Measurements from ENCODE around the gene GRB14.
A peak's percentile ranks its signal among the peaks of the same experiment; 100 is the strongest.

The GRB14 gene

DNA sequence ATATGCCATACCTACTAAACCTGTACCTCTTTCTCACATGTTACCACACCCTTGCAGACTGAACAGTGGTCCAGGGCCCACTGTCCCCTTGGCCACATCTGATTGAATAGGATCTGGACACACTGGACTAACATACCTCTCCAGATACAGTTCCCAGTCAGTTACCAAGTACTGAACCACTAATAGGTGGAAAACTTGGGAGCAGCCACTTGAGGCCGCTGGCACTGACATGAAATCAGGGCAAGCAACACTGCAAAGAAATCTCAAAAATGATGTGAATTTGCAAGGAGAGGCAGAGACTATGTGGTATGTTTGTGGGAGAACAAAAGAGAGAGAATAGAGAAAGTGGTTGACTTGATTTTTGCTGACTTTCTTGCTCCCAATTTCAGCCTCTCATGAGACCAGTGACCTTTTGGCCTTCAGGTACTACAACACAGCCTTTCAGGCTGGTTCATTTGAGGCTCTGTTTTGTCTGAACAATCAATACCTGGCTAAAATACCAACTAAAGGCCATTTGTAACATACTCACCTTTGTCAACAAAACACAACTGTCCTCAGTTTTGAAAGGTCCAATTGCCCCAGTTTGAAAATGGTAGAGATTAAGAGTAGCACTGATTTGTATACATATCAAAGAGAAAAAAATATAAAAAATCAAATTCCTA is 7.8 kb downstream of the GRB14 start:
- no peak for DNase-seq (ENCODE audit: low read depth in 2 of 2)

- DNase-seq (ENCODE audit: low read depth in 2 of 2): no peak
Observed at GRCh38 chr2:164609790-164610189, 11.5 kb downstream of the GRB14 start.

DNA sequence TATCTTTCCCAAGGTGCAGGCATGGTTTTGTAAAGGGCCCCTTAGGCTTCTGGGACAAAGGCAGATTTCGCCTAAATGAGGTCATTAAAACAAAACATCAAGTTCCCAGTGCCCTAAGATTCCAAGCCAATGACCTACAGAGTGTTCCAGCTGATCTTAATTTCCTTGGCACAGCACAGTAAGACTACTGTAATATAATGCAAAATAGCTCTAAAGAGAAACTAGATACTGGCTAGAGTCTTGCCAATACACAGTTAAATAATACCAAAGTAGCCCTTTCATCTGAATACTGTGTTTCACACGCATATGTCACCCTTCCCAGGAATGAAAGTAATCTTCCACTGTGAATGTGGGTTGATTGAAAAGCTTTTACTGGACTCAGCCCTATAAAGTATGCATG is 14.7 kb downstream of the GRB14 start:
- peak in 1 of 2 experiments; percentile 3 for DNase-seq (ENCODE audit: low read depth in 2 of 2)

GRCh38 chr2:164605295-164605694 is 16.0 kb downstream of the GRB14 start:
- DNase-seq (ENCODE audit: low read depth in 2 of 2): no peak

GRCh38 chr2:164600763-164601162 is 20.5 kb downstream of the GRB14 start:
- no peak for DNase-seq (ENCODE audit: low read depth in 2 of 2)

DNA sequence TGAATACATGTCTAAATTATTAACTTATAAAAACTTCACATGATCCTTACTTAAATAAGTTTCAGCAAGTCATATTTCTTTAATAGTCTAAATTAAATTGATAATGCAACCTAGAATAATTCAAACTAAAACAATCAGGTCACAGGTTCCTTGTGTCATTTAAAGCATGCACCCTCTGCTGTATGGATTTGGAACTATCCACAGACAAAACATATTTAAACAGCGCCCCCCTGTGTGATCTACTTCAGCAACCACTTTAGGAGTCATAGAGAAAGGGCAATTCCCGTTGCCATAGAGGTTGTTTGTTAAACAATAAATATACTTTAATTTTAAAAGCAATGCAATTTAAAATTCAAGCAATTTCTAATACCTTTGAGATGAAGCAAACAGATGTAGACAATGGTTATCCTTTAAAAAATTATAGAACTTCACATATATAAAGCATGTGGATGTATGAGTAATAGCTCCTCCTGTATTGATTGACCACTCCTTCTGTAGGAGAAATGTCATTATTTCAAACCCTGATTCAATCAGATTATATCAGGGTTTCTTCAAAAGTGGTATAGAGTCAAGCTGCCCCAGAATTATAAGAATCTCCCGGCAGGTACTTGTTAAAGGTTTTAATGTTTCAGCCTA is 21.2 kb downstream of the GRB14 start:
- DNase-seq (ENCODE audit: low read depth in 2 of 2): peak; percentile 18 to 19

- DNase-seq (ENCODE audit: low read depth in 2 of 2): no peak
Observed at GRCh38 chr2:164597983-164598382, 23.3 kb downstream of the GRB14 start.

- DNase-seq (ENCODE audit: low read depth in 2 of 2): no peak
Observed at GRCh38 chr2:164595031-164595430, 26.3 kb downstream of the GRB14 start.

- DNase-seq (ENCODE audit: low read depth in 2 of 2): no peak
Observed at GRCh38 chr2:164593959-164594358, 27.3 kb downstream of the GRB14 start.

GRCh38 chr2:164593541-164593940 is 27.7 kb downstream of the GRB14 start:
- DNase-seq (ENCODE audit: low read depth in 2 of 2): no peak

DNA sequence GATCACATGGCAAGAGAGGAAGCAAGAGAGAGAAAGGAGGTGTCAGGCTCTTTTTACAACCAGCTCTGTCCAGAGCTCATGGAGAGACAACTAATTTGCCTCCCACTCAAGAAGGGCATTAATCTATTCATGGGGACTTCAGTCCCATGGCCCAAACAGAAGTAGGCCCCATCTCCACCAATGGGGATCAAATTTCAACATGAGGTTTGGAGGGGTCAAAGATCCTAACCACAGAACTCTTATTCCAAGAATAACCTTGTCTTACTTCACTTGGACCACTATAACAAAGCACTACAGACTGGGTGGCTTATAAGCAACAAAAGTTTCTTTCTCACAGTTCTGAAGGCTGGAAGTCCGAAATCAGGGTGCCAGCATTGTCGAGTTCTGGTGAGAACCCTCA is 31.8 kb downstream of the GRB14 start:
- no peak for DNase-seq (ENCODE audit: low read depth in 2 of 2)

DNA sequence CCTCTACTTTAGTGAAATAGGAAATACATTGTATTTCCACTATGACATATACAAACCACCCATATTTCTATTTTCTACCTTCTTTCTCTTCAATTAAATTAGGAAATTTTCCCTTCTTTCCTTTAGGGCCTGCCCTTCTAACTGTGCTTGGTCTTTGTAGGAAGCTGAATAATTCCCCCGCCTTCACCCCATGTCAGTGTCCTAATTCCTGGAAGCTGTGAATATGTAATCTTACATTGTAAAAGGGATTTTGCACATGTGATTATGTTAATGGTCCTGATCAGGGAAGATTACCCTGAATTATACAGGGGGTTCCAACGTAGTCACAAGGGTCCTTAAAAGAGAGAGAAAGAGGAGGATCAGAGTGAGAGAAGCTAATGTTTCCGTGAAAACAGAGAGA is 40.2 kb downstream of the GRB14 start:
- no peak for DNase-seq (ENCODE audit: low read depth in 2 of 2)

- no peak for DNase-seq (ENCODE audit: low read depth in 2 of 2)
Observed at GRCh38 chr2:164574931-164575330, 46.4 kb downstream of the GRB14 start.

DNA sequence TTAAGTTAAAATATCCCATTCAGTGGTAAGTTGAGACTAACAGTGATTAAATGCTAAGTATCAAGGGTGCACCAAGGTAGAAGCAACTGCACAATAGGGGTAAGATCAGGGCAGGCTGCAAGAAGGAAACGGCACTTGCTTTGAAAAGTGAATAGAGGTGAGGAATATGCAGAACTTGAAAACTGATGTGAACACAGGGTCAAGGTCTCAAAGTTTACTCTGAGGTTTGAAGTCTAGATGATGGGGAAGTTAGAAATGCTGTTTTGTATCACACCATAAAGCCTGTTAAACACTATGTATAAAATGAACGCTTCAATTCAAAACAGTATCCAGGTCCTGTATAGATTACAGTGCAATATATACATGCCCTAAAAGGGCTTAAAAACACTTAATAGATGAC is 50.8 kb downstream of the GRB14 start:
- DNase-seq (ENCODE audit: low read depth in 2 of 2): no peak

DNA sequence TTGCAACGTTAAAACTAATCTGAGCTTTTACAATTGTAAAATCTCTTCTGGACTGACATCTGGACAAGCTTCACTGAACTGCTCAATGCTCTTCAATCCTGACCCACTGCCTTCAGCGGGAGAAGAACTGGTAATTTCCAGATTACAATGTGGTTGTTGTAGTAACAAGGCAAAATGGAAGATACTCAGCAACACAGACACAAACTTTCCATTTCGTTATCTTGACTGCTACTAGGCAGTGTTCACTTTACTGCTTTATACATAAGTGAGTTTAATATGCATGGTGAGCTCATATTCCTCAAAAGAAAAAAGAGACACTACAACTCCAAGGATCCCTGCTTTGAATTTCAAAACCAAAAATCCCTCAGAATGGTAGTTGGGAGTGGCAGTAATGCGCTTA is 51.9 kb downstream of the GRB14 start:
- DNase-seq (ENCODE audit: low read depth in 2 of 2): no peak

DNA sequence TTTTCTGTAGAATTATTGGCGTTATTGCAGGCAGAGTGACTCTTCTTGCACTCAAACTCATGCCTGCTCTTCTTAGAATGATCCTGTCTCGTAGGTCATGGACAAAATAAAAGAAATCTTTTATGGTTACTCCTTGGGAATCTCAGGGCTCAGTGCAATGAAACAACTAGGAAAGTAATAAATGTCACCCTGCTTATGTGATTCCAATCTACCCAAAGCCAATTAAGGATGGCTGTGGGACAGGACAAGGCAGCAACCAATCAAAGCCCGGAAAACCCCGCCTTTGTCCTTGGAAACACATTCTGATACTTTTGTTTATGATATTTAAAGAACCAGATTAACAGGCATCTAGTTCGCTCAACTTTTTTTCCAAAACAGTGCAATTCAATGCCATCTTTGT is 53.0 kb downstream of the GRB14 start:
- no peak for DNase-seq (ENCODE audit: low read depth in 2 of 2)

- DNase-seq (ENCODE audit: low read depth in 2 of 2): no peak
Observed at GRCh38 chr2:164567335-164567989, 53.8 kb downstream of the GRB14 start.

- no peak for DNase-seq (ENCODE audit: low read depth in 2 of 2)
Observed at GRCh38 chr2:164565359-164565758, 55.9 kb downstream of the GRB14 start.

DNA sequence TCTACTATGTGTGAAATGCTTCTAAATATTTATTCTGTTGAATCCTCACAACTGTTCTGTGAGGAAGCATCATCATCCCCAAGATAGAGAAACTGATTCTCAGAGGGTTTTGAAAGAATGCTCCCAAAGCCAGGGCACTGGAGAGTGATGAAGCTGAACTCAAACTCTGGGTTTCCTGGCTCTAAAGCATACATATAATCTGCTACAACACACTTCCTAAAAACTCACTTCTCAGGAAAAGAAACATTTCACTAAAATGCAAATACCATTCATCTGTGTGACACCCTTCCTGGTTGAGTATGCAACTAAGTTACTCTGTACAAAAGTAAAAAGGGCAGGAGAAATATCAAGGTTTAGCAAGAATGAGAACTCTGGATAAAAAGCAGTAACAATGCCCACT is 58.6 kb downstream of the GRB14 start:
- DNase-seq (ENCODE audit: low read depth in 2 of 2): no peak

- no peak for DNase-seq (ENCODE audit: low read depth in 2 of 2)
Observed at GRCh38 chr2:164561991-164562390, 59.3 kb downstream of the GRB14 start.

DNA sequence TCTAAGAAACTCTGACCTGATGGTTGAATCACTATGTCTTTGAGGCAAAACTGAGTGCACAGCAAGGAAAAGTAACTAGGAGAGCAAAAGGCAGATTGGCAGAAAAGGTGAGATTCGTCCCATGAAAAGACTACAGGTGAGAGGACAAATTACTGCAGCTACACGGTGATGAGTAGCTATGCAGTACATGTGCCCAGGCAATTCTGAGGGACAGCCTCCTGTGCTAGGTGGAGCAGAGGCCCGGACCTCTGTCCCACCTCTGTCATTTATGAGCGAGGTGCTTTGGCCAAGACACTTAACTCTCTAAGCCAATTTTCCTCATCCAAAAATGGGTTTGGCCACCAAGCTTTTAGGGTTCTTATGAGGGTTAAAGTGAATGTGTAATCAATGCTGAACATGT is 59.9 kb downstream of the GRB14 start:
- DNase-seq (ENCODE audit: low read depth in 2 of 2): no peak

- DNase-seq (ENCODE audit: low read depth in 2 of 2): no peak
Observed at GRCh38 chr2:164560902-164561301, 60.4 kb downstream of the GRB14 start.

- no peak for DNase-seq (ENCODE audit: low read depth in 2 of 2)
Observed at GRCh38 chr2:164560181-164560792, 61.0 kb downstream of the GRB14 start.
